Panc1 (cell line): ENCODE data around the gene OTUB1. TPM values are rescaled to one million over a fixed set of nuclear protein-coding genes. Genes with fewer than 3 reads are reported as not detected.

Source experiments
- ATAC-seq: fragments of 200-7000 bp; cut with Tn5 transposase; 2 replicates; pipeline ENCODE4 v1.9.1; 2020; ENCODE audit warnings: mild to moderate bottlenecking, moderate library complexity
- BruUV-seq: library from RNA; stranded (reverse); fragments of 400-500 nt; replicated peaks from 2 replicates; lab custom pipeline; 2021; lab: Mats Ljungman, UMichigan
- CTCF ChIA-PET: fragments of 300-600 bp; sonication (Branson Sonifier 250); formaldehyde crosslinking; loops from one replicate; lab custom pipeline; 2022; ENCODE audit warnings: antibody characterized with exemption; lab: Charles Lee
- POLR2A ChIA-PET: fragments of 300-600 bp; sonication (Branson Sonifier 250); formaldehyde crosslinking; loops from one replicate; lab custom pipeline; 2022; ENCODE audit warnings: antibody characterized with exemption; lab: Charles Lee
- DNase-seq: peaks from one replicate; pipeline ENCODE4 v3.0.0-alpha.2; 2010; ENCODE audit warnings: low read depth, low spot score
- H3K27ac ChIP-seq: 2 replicates; pipeline ENCODE4 v1.5.1; 2011; ENCODE audit warnings: mild to moderate bottlenecking, low read length, inconsistent platforms
- H3K27me3 ChIP-seq: fragments of 200-500 bp; sonication (Bioruptor generic); 2 replicates; pipeline ENCODE4 v1.6.0; 2014; ENCODE audit warnings: low read length, inconsistent platforms; ENCODE audit not compliant: control insufficient read depth, insufficient read depth
- H3K36me3 ChIP-seq: fragments of 200-500 bp; sonication (Bioruptor generic); 2 replicates; pipeline ENCODE4 v1.5.1; 2014; ENCODE audit warnings: inconsistent platforms, mild to moderate bottlenecking, low read length, moderate library complexity; ENCODE audit not compliant: control insufficient read depth, insufficient read depth
- H3K4me1 ChIP-seq: 2 replicates; pipeline ENCODE4 v1.5.1; 2011; ENCODE audit warnings: inconsistent platforms, mild to moderate bottlenecking, low read length, moderate library complexity; ENCODE audit not compliant: control insufficient read depth, insufficient read depth
- H3K4me3 ChIP-seq, 2 experiments: 2 replicates each; pipeline ENCODE4 v1.5.1; 2011 to 2012; ENCODE audit warnings: low read depth in 2 of 2, low read length in 2 of 2, mild to moderate bottlenecking in 2 of 2, inconsistent platforms in 1 of 2, moderate library complexity in 1 of 2
- H3K9me3 ChIP-seq: fragments of 200-500 bp; sonication (Bioruptor generic); 2 replicates; pipeline ENCODE4 v1.5.1; 2014; ENCODE audit warnings: low read depth, mild to moderate bottlenecking, inconsistent platforms, low read length, moderate library complexity; ENCODE audit not compliant: control insufficient read depth, insufficient read depth
- CTCF ChIP-seq: fragments of 450-650 bp; IDR thresholded peaks from 2 replicates; pipeline ENCODE4 v1.5.1; 2017; ENCODE audit warnings: mild to moderate bottlenecking
- POLR2AphosphoS5 ChIP-seq: IDR thresholded peaks from 2 replicates; pipeline ENCODE4 v1.6.1; 2012; ENCODE audit warnings: mild to moderate bottlenecking, low read depth, low read length, moderate library complexity
- REST ChIP-seq, 2 experiments: IDR thresholded peaks; 2 replicates each; pipeline ENCODE4 v1.6.1; 2011 to 2012; ENCODE audit warnings: low read depth in 2 of 2, control low read depth in 1 of 2, low read length in 1 of 2, mild to moderate bottlenecking in 1 of 2, moderate library complexity in 1 of 2; ENCODE audit not compliant: insufficient read depth in 1 of 2
- SIN3A ChIP-seq: IDR thresholded peaks from 2 replicates; pipeline ENCODE4 v1.6.1; 2012; ENCODE audit warnings: low read depth, mild to moderate bottlenecking, low read length, moderate library complexity, borderline replicate concordance; ENCODE audit not compliant: insufficient read depth
- TCF7L2 ChIP-seq: IDR thresholded peaks from 2 replicates; pipeline ENCODE4 v1.6.1; 2011; ENCODE audit warnings: mild to moderate bottlenecking, low read depth, low read length, inconsistent platforms
- in situ Hi-C: cut with HindIII; loops from 2 replicates; pipeline ENCODE4 v1.10.0; 2016; ENCODE audit warnings: low sequenced_read_pairs, low pct_unique_long_range_greater_than_20kb
- intact Hi-C: fragments of 100-400 bp; cut with micrococcal nuclease; formaldehyde crosslinking; loops from one replicate; pipeline ENCODE4 v1.10.0; 2022; ENCODE audit not compliant: unreplicated experiment
- total RNA-seq: library from RNA; stranded (reverse); gene quantifications from one replicate; pipeline ENCODE4 v1.2.1, GENCODE V29; 2021; ENCODE audit not compliant: unreplicated experiment

OTUB1 gene
- total RNA-seq, 1 experiment from 2014 or later, result 118 TPM

- ATAC-seq (no peak), DNase-seq (no peak)
- Histone ChIP-seq H3K36me3 (no peaks in the 10 kb centered on the region), H3K4me3 (no peak overlapping the region), H3K27ac (no peak overlapping the region), H3K27me3 (no peaks in the 10 kb centered on the region), H3K9me3 (no peaks in the 10 kb centered on the region), H3K4me1 (peaks cover 14% of the 10 kb centered on the region)
- no TSS peak for BruUV-seq
- in situ Hi-C loops (no loop called here), intact Hi-C loops (no loop called here)
- TF ChIP-seq REST (IDR thresholded peaks at IDR 0.05; ENCODE audit: insufficient read depth in 1 of 2, low read depth in 2 of 2, low read length in 1 of 2), result no peak
- no peak for TF ChIP-seq TCF7L2
- TF ChIP-seq POLR2AphosphoS5, result no peak
- no peak for TF ChIP-seq CTCF
- TF ChIP-seq SIN3A, result no peak
- ChIA-PET POLR2A (no interaction called here), CTCF (no interaction called here)
Observed at GRCh38 chr11:64020976-64021756, 34.9 kb downstream of the OTUB1 start.

GRCh38 chr11:64021757-64022093, 35.5 kb downstream of the OTUB1 start:
- H3K4me1 ChIP-seq, result peaks cover 14% of the 10 kb centered on the region

More at GRCh38 chr11:64021757-64022093, 35.5 kb downstream of the OTUB1 start:
- Histone ChIP-seq H3K4me3 (no peak overlapping the region), H3K36me3 (no peaks in the 10 kb centered on the region), H3K9me3 (no peaks in the 10 kb centered on the region), H3K27ac (no peak overlapping the region), H3K27me3 (no peaks in the 10 kb centered on the region)
- ChIA-PET CTCF (no interaction called here), POLR2A (no interaction called here)
- intact Hi-C loops, result no loop called here
- TF ChIP-seq SIN3A (no peak), CTCF (no peak), POLR2AphosphoS5 (no peak), REST (IDR thresholded peaks at IDR 0.05; ENCODE audit: insufficient read depth in 1 of 2, low read depth in 2 of 2, low read length in 1 of 2) (no peak), TCF7L2 (no peak)
- BruUV-seq, result no TSS peak
- in situ Hi-C loops, result no loop called here
- DNase-seq (no peak), ATAC-seq (no peak)
